Endodermal cell (in vitro differentiated cells): Measurements from ENCODE around the gene CNTNAP5. TPM values are rescaled to one million over a fixed set of nuclear protein-coding genes. Genes with fewer than 3 reads are reported as not detected.

ENCODE experiments used
- DNase-seq: peaks from one replicate; pipeline ENCODE4 v3.0.0-alpha.2; 2017
- H3K27ac ChIP-seq: 2 replicates; pipeline ENCODE4 v1.5.1; 2013; ENCODE audit warnings: mild to moderate bottlenecking, low read depth, low read length, moderate library complexity
- H3K27me3 ChIP-seq: 2 replicates; pipeline ENCODE4 v1.6.1; 2013; ENCODE audit warnings: mild to moderate bottlenecking, low read length, moderate library complexity; ENCODE audit not compliant: insufficient read depth, control insufficient read depth, poor library complexity, severe bottlenecking
- H3K36me3 ChIP-seq: 2 replicates; pipeline ENCODE4 v1.7.0; 2013; ENCODE audit warnings: mild to moderate bottlenecking, low read length, moderate library complexity; ENCODE audit not compliant: control insufficient read depth, insufficient read depth
- H3K4me1 ChIP-seq: one replicate; pipeline ENCODE4 v1.7.0; 2013; ENCODE audit warnings: low read length; ENCODE audit not compliant: control insufficient read depth, insufficient read depth
- H3K4me3 ChIP-seq: 2 replicates; pipeline ENCODE4 v1.5.1; 2013; ENCODE audit warnings: mild to moderate bottlenecking, low read length, moderate library complexity
- H3K9ac ChIP-seq: 2 replicates; pipeline ENCODE4 v1.6.1; 2013; ENCODE audit warnings: mild to moderate bottlenecking, low read length, moderate library complexity; ENCODE audit not compliant: poor library complexity, severe bottlenecking; ENCODE audit errors: extremely low read depth
- H3K9me3 ChIP-seq: 2 replicates; pipeline ENCODE4 v1.6.1; 2013; ENCODE audit warnings: mild to moderate bottlenecking, low read length, moderate library complexity; ENCODE audit not compliant: control insufficient read depth
- H3K27ac Mint-ChIP-seq: 2 replicates; pipeline ENCODE4 v1.8.0; 2020; ENCODE audit warnings: mixed read lengths
- H3K27me3 Mint-ChIP-seq: 2 replicates; pipeline ENCODE4 v1.8.0; 2021; ENCODE audit warnings: mild to moderate bottlenecking, mixed read lengths; ENCODE audit not compliant: insufficient read depth
- H3K36me3 Mint-ChIP-seq: 2 replicates; pipeline ENCODE4 v1.8.0; 2020; ENCODE audit warnings: low read depth, mixed read lengths
- H3K4me1 Mint-ChIP-seq: 2 replicates; pipeline ENCODE4 v1.8.0; 2020; ENCODE audit warnings: mixed read lengths
- H3K4me3 Mint-ChIP-seq: 2 replicates; pipeline ENCODE4 v1.8.0; 2020; ENCODE audit warnings: mild to moderate bottlenecking, moderate library complexity, mixed read lengths
- H3K9me3 Mint-ChIP-seq: 2 replicates; pipeline ENCODE4 v1.8.0; 2020; ENCODE audit warnings: mild to moderate bottlenecking, mixed read lengths
- WGBS, 2 experiments: methylation state at CpG; one replicate each; pipeline versions ENCODE4 v1.1.5 to v1.1.7; 2013; ENCODE audit warnings: missing lambda C conversion rate in 2 of 2, mixed read lengths in 1 of 2; ENCODE audit not compliant: insufficient coverage in 1 of 2, insufficient read length in 1 of 2; 5-methylcytosine and 5-hydroxymethylcytosine counted together
- total RNA-seq, 2 donors: library from RNA; stranded (reverse); fragmentation: NEBNext Ultra II Directional in 1 of 2; extraction: Animal tissue kit (Norgen Biotek cat#: 25700) in 1 of 2; gene quantifications; 2 replicates in 1 of 2; 3 replicates in 1 of 2; pipeline ENCODE4 v1.2.1, GENCODE V29; 2021
- TF ChIP-seq, protein P1 (sequence below): fragments of 200-600 bp; sonication (generic); conservative IDR thresholded peaks from 2 replicates; pipeline ENCODE4 v1.5.0; 2021; ENCODE audit warnings: antibody characterized with exemption, mild to moderate bottlenecking

Gene CNTNAP5
- total RNA-seq, 2 donors from 2014 or later, result 0.70 to 4.4 TPM

DNA sequence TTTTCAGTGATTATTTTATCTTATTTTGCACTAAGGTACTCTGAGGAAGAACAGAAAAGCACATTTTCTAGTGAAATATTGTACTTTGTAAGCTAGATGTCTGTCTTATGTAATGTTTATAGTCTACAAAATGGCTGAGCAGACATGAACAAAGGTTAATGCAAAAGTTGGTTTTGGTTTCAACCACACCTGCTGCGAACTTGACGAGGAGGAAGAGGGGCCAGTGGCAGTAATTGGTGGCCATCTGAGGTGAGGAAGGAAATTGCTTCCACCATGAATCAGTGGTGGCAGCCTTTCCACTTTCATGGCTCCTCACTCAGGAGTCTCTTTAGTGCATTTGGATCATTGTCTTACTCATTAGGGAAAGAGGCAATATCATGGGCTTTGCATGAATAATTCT, 894.2 kb downstream of the CNTNAP5 start:
- Histone ChIP-seq H3K9ac (no peak overlapping the region), H3K27ac (no peak overlapping the region), H3K4me3 (no peak overlapping the region), H3K4me1 (no peaks in the 10 kb centered on the region), H3K9me3 (no peaks in the 10 kb centered on the region), H3K36me3 (no peaks in the 10 kb centered on the region), H3K27me3 (no peaks in the 10 kb centered on the region)
- H3K36me3 Mint-ChIP-seq, result no peaks in the 10 kb centered on the region
- H3K27ac Mint-ChIP-seq, result no peak overlapping the region
- 89 to 100% methylated on average over 1 to 2 of the region's 2 CpGs for WGBS, 2 experiments
- DNase-seq, result no peak
- H3K4me3 Mint-ChIP-seq, result no peak overlapping the region
- no peaks in the 10 kb centered on the region for H3K9me3 Mint-ChIP-seq
- no peaks in the 10 kb centered on the region for H3K27me3 Mint-ChIP-seq
- H3K4me1 Mint-ChIP-seq, result no peaks in the 10 kb centered on the region
- TF ChIP-seq, protein P1, sequence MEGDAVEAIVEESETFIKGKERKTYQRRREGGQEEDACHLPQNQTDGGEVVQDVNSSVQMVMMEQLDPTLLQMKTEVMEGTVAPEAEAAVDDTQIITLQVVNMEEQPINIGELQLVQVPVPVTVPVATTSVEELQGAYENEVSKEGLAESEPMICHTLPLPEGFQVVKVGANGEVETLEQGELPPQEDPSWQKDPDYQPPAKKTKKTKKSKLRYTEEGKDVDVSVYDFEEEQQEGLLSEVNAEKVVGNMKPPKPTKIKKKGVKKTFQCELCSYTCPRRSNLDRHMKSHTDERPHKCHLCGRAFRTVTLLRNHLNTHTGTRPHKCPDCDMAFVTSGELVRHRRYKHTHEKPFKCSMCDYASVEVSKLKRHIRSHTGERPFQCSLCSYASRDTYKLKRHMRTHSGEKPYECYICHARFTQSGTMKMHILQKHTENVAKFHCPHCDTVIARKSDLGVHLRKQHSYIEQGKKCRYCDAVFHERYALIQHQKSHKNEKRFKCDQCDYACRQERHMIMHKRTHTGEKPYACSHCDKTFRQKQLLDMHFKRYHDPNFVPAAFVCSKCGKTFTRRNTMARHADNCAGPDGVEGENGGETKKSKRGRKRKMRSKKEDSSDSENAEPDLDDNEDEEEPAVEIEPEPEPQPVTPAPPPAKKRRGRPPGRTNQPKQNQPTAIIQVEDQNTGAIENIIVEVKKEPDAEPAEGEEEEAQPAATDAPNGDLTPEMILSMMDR, result no peak

DNA sequence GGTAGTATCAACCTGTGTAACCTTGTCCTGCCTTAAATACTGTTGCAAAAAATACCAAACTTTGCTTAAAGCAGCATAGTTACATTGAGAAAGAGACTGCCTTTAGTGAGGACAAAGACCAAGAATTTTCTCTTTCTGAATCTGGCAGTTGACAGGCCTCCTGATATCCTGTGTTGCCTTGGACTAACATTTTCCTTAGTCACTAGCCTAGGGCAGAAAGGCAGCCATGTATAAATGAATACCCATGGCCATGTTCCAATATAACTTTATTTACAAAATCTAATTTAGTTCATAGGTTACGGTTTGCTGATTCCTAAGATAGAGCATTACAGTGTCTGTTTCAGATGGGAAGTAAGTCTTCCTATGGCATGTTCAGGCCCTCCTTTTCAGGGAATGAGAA, 895.4 kb downstream of the CNTNAP5 start:
- TF ChIP-seq, protein P1, result no peak
- H3K4me1 Mint-ChIP-seq, result no peaks in the 10 kb centered on the region
- H3K4me3 Mint-ChIP-seq, result no peak overlapping the region
- Histone ChIP-seq H3K27me3 (no peaks in the 10 kb centered on the region), H3K4me3 (no peak overlapping the region), H3K36me3 (no peaks in the 10 kb centered on the region), H3K27ac (no peak overlapping the region), H3K4me1 (no peaks in the 10 kb centered on the region), H3K9me3 (no peaks in the 10 kb centered on the region), H3K9ac (no peak overlapping the region)
- H3K9me3 Mint-ChIP-seq, result no peaks in the 10 kb centered on the region
- DNase-seq, result no peak
- H3K36me3 Mint-ChIP-seq, result no peaks in the 10 kb centered on the region
- H3K27ac Mint-ChIP-seq, result no peak overlapping the region
- 100% methylated on average over 1 of the region's 1 CpG; no CpG with 5 or more reads in 1 of the 2 experiments for WGBS, 2 experiments
- no peaks in the 10 kb centered on the region for H3K27me3 Mint-ChIP-seq

DNA sequence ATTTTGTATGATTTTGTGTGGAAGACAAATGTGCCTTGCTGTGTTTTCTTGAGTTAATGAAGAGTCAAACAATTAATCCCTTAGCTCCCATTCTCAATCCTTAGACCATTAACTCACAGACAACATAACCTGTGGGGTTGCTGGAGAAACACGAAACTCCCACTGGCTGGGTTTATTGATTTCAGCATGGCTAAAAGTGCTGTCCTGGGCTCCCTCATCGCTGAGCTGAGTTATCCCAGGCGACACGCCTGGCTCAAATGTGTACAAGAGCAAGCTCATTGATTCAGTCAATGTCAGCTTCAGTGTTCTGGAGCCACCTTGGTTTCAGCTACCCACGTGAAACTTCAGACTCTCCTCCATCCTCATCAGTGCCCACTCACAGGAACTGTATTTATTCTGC, 896.1 kb downstream of the CNTNAP5 start:
- Mint-ChIP-seq H3K9me3 (no peaks in the 10 kb centered on the region), H3K27me3 (no peaks in the 10 kb centered on the region), H3K27ac (no peak overlapping the region), H3K4me1 (no peaks in the 10 kb centered on the region), H3K36me3 (no peaks in the 10 kb centered on the region), H3K4me3 (no peak overlapping the region)
- Histone ChIP-seq H3K27me3 (no peaks in the 10 kb centered on the region), H3K9me3 (no peaks in the 10 kb centered on the region), H3K4me3 (no peak overlapping the region), H3K36me3 (no peaks in the 10 kb centered on the region), H3K4me1 (no peaks in the 10 kb centered on the region), H3K9ac (no peak overlapping the region), H3K27ac (no peak overlapping the region)
- WGBS, 2 experiments, result 89 to 97% methylated on average over 5 of the region's 5 CpGs
- no peak for DNase-seq
- TF ChIP-seq, protein P1, result no peak
